HEK293T (cell line): ENCODE measurements around the gene ACVR2B.

Source experiments
- BHLHE40 ChIP-seq: fragments of 450-650 bp; IDR thresholded peaks from 2 replicates; pipeline ENCODE4 v1.6.1; 2016; ENCODE audit warnings: mild to moderate bottlenecking, moderate library complexity, borderline replicate concordance
- ELF4 ChIP-seq: fragments of 450-650 bp; IDR thresholded peaks from 2 replicates; pipeline ENCODE4 v1.6.1; 2017; ENCODE audit warnings: antibody characterized with exemption
- FOXM1 ChIP-seq: fragments of 450-650 bp; IDR thresholded peaks from 2 replicates; pipeline ENCODE4 v1.6.1; 2017; ENCODE audit warnings: mild to moderate bottlenecking, borderline replicate concordance
- HDGF ChIP-seq: fragments of 450-650 bp; IDR thresholded peaks from 2 replicates; pipeline ENCODE4 v1.6.1; 2017; ENCODE audit warnings: antibody characterized with exemption, borderline replicate concordance

GRCh38 chr3:38472342-38472741 is 18.7 kb downstream of the ACVR2B start:
- TF ChIP-seq FOXM1: no peak
- no peak for TF ChIP-seq HDGF
- no peak for TF ChIP-seq ELF4
- TF ChIP-seq BHLHE40: no peak
